Activated B cell treated with CpG ODN at 0.5 μM for 24 hours (primary cell): ENCODE results near the gene KRTAP5-6. TPM values are rescaled to one million over a fixed set of nuclear protein-coding genes. Genes with fewer than 3 reads are reported as not detected.
A peak's percentile ranks its signal among the peaks of the same experiment; 100 is the strongest.

Experiments
- ATAC-seq: fragments of 200-7000 bp; cut with Tn5 transposase; one replicate; pipeline ENCODE4 v1.10.0; 2021; ENCODE audit warnings: low read depth, mild to moderate bottlenecking, moderate library complexity
- CTCF ChIA-PET: fragments of 350-600 bp; sonication (Branson Sonifier 250); formaldehyde crosslinking; loops from one replicate; lab custom pipeline; 2021; ENCODE audit warnings: antibody characterized with exemption; lab: Charles Lee
- POLR2A ChIA-PET: fragments of 350-600 bp; sonication (Branson Sonifier 250); formaldehyde crosslinking; loops from one replicate; lab custom pipeline; 2021; ENCODE audit warnings: antibody characterized with exemption; lab: Charles Lee
- DNase-seq: peaks from one replicate; pipeline ENCODE4 v3.0.0; 2022
- H3K27ac Mint-ChIP-seq: one replicate; pipeline ENCODE4 v1.8.0; 2020; ENCODE audit warnings: mixed read lengths
- H3K27me3 Mint-ChIP-seq: one replicate; pipeline ENCODE4 v1.8.0; 2021; ENCODE audit warnings: mixed read lengths
- H3K36me3 Mint-ChIP-seq: one replicate; pipeline ENCODE4 v1.8.0; 2021; ENCODE audit warnings: low read depth, mixed read lengths
- H3K4me1 Mint-ChIP-seq: one replicate; pipeline ENCODE4 v1.8.0; 2021; ENCODE audit warnings: mixed read lengths
- H3K4me3 Mint-ChIP-seq: one replicate; pipeline ENCODE4 v1.8.0; 2020; ENCODE audit warnings: mild to moderate bottlenecking, mixed read lengths
- H3K9me3 Mint-ChIP-seq: one replicate; pipeline ENCODE4 v1.8.0; 2020; ENCODE audit warnings: mixed read lengths
- intact Hi-C: fragments of 100-400 bp; cut with micrococcal nuclease; formaldehyde crosslinking; loops from one replicate; pipeline ENCODE4 v1.15.1; 2024
- total RNA-seq: library from RNA; stranded (reverse); gene quantifications from 2 replicates; pipeline ENCODE4 v1.2.3, GENCODE V29; 2022
- TF ChIP-seq, protein P1 (sequence below): fragments of 200-600 bp; IDR thresholded peaks from one replicate; pipeline ENCODE4 v1.8.0; 2022; ENCODE audit warnings: antibody characterized with exemption, mild to moderate bottlenecking

KRTAP5-6 gene
- total RNA-seq, 1 donor from 2014 or later: not detected

DNA sequence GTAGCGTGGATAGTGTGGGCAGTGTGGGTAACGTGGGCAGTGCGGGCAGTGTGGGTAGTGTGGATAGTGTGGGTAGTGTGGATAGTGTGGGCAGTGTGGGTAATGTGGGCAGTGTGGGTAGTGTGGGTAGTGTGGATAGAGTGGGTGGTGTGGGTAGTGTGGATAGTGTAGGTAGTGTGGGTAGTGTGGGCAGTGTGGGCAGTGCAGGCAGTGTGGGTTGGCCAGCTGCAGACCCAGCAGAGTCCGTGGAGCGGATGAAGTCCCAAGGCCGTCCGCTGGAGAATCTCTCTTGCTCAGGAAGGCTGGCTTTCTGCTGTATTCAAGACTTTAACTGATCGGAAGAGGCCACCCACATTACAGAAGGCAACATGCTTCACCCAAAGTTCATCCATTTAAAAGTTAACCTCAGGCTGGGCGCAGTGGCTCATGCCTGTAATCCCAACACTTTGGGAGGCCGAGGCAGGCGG, 26.1 kb upstream of the KRTAP5-6 start:
- Mint-ChIP-seq H3K4me1 (no peaks in the 10 kb centered on the region), H3K27ac (no peak overlapping the region), H3K9me3 (no peaks in the 10 kb centered on the region), H3K27me3 (peaks cover 22% of the 10 kb centered on the region), H3K4me3 (no peak overlapping the region), H3K36me3 (no peaks in the 10 kb centered on the region)
- DNase-seq: no peak
- ChIA-PET POLR2A (no interaction called here), CTCF (no interaction called here)
- intact Hi-C loops: no loop called here
- TF ChIP-seq, protein P1, sequence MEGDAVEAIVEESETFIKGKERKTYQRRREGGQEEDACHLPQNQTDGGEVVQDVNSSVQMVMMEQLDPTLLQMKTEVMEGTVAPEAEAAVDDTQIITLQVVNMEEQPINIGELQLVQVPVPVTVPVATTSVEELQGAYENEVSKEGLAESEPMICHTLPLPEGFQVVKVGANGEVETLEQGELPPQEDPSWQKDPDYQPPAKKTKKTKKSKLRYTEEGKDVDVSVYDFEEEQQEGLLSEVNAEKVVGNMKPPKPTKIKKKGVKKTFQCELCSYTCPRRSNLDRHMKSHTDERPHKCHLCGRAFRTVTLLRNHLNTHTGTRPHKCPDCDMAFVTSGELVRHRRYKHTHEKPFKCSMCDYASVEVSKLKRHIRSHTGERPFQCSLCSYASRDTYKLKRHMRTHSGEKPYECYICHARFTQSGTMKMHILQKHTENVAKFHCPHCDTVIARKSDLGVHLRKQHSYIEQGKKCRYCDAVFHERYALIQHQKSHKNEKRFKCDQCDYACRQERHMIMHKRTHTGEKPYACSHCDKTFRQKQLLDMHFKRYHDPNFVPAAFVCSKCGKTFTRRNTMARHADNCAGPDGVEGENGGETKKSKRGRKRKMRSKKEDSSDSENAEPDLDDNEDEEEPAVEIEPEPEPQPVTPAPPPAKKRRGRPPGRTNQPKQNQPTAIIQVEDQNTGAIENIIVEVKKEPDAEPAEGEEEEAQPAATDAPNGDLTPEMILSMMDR: no peak
- ATAC-seq: no peak

DNA sequence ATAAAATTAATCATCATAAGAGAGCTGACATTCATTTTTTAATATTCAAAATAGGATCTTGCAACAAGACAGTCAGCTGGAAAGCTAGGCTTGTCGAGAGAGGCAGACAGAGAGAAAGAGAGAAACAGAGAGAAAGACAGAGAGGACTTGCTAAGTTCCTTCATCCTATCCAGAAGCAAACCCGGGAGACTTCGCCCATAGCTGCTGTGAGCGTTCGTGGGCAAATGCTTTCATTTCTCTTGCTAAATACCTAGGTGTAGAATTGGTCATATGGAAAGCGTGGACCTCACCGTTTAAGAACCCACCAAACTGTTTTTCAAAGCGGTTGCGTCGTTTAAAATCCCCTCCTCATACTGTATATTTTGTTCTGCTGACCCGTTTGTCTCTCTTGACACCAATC, 25.3 kb upstream of the KRTAP5-6 start:
- DNase-seq (no peak), ATAC-seq (no peak)
- ChIA-PET POLR2A (no interaction called here), CTCF (no interaction called here)
- Mint-ChIP-seq H3K27me3 (peaks cover 22% of the 10 kb centered on the region), H3K4me1 (no peaks in the 10 kb centered on the region), H3K36me3 (no peaks in the 10 kb centered on the region), H3K9me3 (no peaks in the 10 kb centered on the region), H3K27ac (no peak overlapping the region), H3K4me3 (no peak overlapping the region)
- intact Hi-C loops: no loop called here
- TF ChIP-seq, protein P1: no peak

DNA sequence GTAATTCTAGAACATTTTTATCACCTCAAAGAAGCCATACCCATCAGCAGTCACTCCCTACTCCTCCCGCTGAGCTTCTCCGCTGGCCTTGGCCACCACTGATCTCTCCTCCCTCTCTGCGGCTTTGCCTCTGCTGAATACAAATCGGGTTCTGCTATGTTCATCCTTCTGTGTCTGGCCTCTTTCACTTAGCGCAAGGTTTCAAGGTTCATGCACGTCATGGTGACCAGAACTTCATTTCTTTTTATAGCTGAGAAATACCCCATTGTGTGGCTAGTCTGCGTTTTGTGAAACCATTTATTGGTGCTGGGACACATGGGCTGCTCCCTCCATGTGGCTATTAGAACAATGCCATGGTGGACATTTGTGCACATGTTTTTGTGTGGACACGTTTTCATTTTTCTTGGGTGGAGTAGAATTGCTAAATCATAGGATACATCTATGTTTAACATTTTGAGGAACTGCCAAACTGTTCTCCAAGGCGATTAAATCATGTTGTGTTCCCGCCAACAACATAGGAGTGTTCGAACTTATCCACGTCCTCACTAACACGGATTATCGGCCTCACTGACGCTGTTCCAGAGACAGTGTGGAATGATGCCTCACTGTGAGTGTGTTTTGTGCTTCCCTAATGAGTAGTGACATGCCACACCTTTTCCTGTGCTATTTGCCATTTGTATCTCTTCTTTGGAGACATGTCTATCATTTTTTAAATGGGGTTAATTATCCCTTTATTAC, 24.2 kb upstream of the KRTAP5-6 start:
- H3K4me3 Mint-ChIP-seq: no peak overlapping the region
- no peak for ATAC-seq
- no peaks in the 10 kb centered on the region for H3K9me3 Mint-ChIP-seq
- TF ChIP-seq, protein P1: no peak
- intact Hi-C loops: no loop called here
- no peaks in the 10 kb centered on the region for H3K4me1 Mint-ChIP-seq
- ChIA-PET POLR2A (no interaction called here), CTCF (no interaction called here)
- H3K36me3 Mint-ChIP-seq: no peaks in the 10 kb centered on the region
- H3K27ac Mint-ChIP-seq: no peak overlapping the region
- peaks cover 22% of the 10 kb centered on the region for H3K27me3 Mint-ChIP-seq
- peak; percentile 6 for DNase-seq

DNA sequence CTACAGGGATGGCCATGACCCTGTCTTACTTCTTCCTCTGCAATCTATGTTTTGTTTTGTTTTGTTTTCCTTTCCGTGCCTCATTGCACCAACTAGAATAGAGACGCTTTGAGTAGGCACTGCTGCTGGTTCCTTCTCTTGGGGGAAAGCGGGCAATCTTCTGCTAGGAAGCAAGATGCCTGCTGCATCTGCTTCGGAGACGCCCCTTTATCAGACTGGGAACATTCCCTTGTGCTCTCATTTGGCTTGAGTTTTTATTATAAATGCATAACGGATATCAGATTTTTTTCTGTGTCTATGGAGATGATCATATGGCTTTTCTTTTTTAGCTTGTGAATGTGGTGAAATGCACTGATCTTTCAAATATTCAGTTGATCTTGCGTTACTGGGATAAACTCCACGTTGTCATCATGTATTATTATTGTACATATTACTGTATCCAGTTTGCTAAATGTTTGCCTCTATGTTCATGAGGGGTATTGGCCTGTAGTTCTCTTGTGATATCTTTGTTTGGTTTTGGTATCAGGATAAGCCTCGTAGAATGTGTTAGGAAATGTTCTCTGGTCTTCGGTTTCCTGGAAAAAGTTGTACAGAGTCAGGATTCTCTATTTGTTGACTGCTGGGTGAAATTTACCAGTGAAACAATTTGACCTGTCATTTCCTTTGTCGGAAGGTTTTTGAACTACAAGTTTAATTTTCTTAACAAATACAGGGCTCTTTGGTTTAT, 23.4 kb upstream of the KRTAP5-6 start:
- POLR2A ChIA-PET: no interaction called here
- ATAC-seq: no peak
- intact Hi-C loops: no loop called here
- DNase-seq: no peak
- CTCF ChIA-PET: no interaction called here
- H3K9me3 Mint-ChIP-seq: no peaks in the 10 kb centered on the region
- H3K4me1 Mint-ChIP-seq: no peaks in the 10 kb centered on the region
- no peak overlapping the region for H3K27ac Mint-ChIP-seq
- peaks cover 18% of the 10 kb centered on the region for H3K27me3 Mint-ChIP-seq
- no peak overlapping the region for H3K4me3 Mint-ChIP-seq
- TF ChIP-seq, protein P1: no peak
- no peaks in the 10 kb centered on the region for H3K36me3 Mint-ChIP-seq
